Breast epithelium (tissue), 4 donors: ENCODE measurements around the gene MRPL33. TPM values are rescaled to one million over a fixed set of nuclear protein-coding genes. Genes with fewer than 3 reads are reported as not detected.

Experiments
- DNase-seq, 2 donors: peaks; one replicate each; pipeline ENCODE4 v3.0.0-alpha.2; 2019; ENCODE audit warnings: low spot score in 2 of 2
- H3K27ac ChIP-seq, 2 donors: fragments of 200-600 bp; sonication (generic) in 1 of 2; one replicate each; pipeline ENCODE4 v1.5.1; 2016 to 2019; ENCODE audit warnings: mild to moderate bottlenecking in 1 of 2
- H3K27me3 ChIP-seq, 2 donors: fragments of 200-600 bp; sonication (generic) in 1 of 2; one replicate each; pipeline versions ENCODE4 v1.5.1 to v1.6.0; 2017 to 2019; ENCODE audit warnings: control low read depth in 1 of 2, mild to moderate bottlenecking in 1 of 2
- H3K36me3 ChIP-seq: fragments of 200-600 bp; one replicate; pipeline ENCODE4 v1.5.1; 2019
- H3K4me1 ChIP-seq, 2 donors: fragments of 200-600 bp; sonication (generic); one replicate each; pipeline ENCODE4 v1.5.1; 2016 to 2019; ENCODE audit warnings: control low read depth in 1 of 2
- H3K4me3 ChIP-seq, 3 donors: fragments of 200-600 bp; sonication (generic); 1 replicate in 2 of 3; 2 replicates in 1 of 3; pipeline ENCODE4 v1.5.1; 2016 to 2019; ENCODE audit warnings: mild to moderate bottlenecking in 3 of 3, moderate library complexity in 2 of 3
- H3K9me3 ChIP-seq, 2 donors: fragments of 200-600 bp; sonication (generic) in 1 of 2; one replicate each; pipeline ENCODE4 v1.5.1; 2016 to 2019; ENCODE audit warnings: control low read depth in 1 of 2
- POLR2A ChIP-seq: fragments of 450-650 bp; IDR thresholded peaks from one replicate; pipeline ENCODE4 v1.6.1; 2016; ENCODE audit warnings: antibody characterized with exemption, mild to moderate bottlenecking, moderate library complexity
- POLR2AphosphoS5 ChIP-seq, 3 donors: sonication (generic); formaldehyde crosslinking; IDR thresholded peaks; one replicate each; pipeline ENCODE4 v1.6.1; 2017; ENCODE audit warnings: antibody characterized with exemption in 3 of 3
- intact Hi-C: fragments of 100-400 bp; cut with DNase I; formaldehyde crosslinking; loops from one replicate; pipeline ENCODE4 v1.15.1; 2023; ENCODE audit warnings: low total_unique reads
- total RNA-seq, 3 donors: library from RNA; depleted of rRNA; stranded (reverse); fragments of >200 nt; gene quantifications; one replicate each; pipeline ENCODE4 v1.1.0, GENCODE V29; 2016
- TF ChIP-seq, protein P1 (sequence below), 3 donors: fragments of 450-650 bp; IDR thresholded peaks; one replicate each; pipeline ENCODE4 v1.5.1; 2016 to 2017; ENCODE audit warnings: antibody characterized with exemption in 3 of 3, mild to moderate bottlenecking in 3 of 3, moderate library complexity in 3 of 3

Gene MRPL33
- total RNA-seq, 3 donors from 2014 or later, result 88.2 to 93.3 (median 89.7) TPM

DNA sequence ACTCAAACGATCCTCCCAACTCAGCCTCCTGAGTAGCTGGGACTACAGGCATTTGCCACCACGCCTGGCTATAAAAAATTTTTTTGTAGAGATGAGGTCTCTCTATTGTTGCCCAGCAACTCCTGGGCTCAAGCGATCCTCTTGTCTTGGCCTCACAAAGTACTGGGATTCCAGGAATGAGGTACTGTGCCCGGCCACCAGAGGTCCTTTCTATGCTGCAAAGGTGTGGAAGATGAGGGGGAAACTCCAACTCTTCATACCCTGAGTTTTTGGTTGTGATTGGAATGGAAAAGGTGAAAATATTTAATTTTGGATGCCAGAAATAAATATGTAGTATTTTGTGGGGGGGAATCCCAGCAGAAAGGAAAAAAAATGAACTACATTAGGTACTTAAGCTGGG lies 36.0 kb downstream of the MRPL33 start:
- H3K9me3 ChIP-seq, result no peaks in the 10 kb centered on the region
- H3K4me3 ChIP-seq, result no peak overlapping the region
- TF ChIP-seq POLR2A, result no peak
- TF ChIP-seq, protein P1, sequence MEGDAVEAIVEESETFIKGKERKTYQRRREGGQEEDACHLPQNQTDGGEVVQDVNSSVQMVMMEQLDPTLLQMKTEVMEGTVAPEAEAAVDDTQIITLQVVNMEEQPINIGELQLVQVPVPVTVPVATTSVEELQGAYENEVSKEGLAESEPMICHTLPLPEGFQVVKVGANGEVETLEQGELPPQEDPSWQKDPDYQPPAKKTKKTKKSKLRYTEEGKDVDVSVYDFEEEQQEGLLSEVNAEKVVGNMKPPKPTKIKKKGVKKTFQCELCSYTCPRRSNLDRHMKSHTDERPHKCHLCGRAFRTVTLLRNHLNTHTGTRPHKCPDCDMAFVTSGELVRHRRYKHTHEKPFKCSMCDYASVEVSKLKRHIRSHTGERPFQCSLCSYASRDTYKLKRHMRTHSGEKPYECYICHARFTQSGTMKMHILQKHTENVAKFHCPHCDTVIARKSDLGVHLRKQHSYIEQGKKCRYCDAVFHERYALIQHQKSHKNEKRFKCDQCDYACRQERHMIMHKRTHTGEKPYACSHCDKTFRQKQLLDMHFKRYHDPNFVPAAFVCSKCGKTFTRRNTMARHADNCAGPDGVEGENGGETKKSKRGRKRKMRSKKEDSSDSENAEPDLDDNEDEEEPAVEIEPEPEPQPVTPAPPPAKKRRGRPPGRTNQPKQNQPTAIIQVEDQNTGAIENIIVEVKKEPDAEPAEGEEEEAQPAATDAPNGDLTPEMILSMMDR (IDR thresholded peaks at IDR 0.05), result peak; percentile 25 to 61 (median 54)
- TF ChIP-seq POLR2AphosphoS5 (IDR thresholded peaks at IDR 0.05), result no peak
- intact Hi-C loops, result no loop called here
- H3K4me1 ChIP-seq, result no peaks in the 10 kb centered on the region
- no peak overlapping the region for H3K27ac ChIP-seq
- no peaks in the 10 kb centered on the region for H3K27me3 ChIP-seq
- H3K36me3 ChIP-seq, result no peaks in the 10 kb centered on the region
- no peak for DNase-seq

DNA sequence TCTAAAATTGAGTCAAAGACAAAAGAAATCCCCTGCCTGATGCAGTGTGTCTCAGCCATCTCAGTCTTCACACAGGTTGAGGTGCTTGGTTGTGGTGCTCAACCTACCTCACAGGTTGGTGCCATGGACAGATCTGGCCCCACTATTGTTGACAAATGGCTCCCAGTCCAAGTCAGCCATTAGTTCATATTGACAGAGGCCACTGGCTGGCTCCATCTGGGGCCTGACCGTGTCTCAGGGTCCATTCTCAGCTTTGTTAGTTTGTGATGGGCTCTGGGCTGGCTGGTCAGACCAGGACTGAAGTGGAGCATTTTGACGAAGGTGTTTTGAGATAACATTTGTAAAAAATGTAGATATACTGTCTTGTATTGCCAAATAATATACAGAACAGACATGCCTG lies 36.9 kb downstream of the MRPL33 start:
- TF ChIP-seq, protein P1 (IDR thresholded peaks at IDR 0.05), result no peak
- TF ChIP-seq POLR2AphosphoS5 (IDR thresholded peaks at IDR 0.05) (no peak), POLR2A (no peak)
- intact Hi-C loops, result no loop called here
- Histone ChIP-seq H3K36me3 (no peaks in the 10 kb centered on the region), H3K9me3 (no peaks in the 10 kb centered on the region), H3K4me3 (no peak overlapping the region), H3K4me1 (no peaks in the 10 kb centered on the region), H3K27me3 (no peaks in the 10 kb centered on the region), H3K27ac (no peak overlapping the region)
- no peak for DNase-seq

DNA sequence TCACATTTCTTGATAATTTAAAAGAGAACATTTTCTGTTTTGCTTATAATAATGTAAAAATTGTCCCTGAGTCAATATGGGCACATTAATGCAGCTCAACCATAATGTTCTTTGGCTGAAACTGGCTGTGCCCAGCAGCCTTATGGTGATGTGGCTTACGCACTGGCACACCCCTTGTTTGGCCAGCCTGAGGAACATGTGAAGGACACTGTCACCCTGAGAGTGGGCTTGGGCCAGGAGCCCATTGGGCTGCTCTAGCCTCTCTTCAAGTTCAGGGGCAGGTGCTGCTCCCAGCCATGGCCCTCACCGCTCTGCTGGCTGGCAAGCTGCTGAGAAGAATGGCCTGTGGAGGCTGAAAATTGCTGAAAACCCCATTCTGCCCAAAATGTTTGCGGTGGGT lies 37.5 kb downstream of the MRPL33 start:
- Histone ChIP-seq H3K36me3 (no peaks in the 10 kb centered on the region), H3K27ac (no peak overlapping the region), H3K9me3 (no peaks in the 10 kb centered on the region), H3K4me1 (no peaks in the 10 kb centered on the region), H3K4me3 (no peak overlapping the region), H3K27me3 (no peaks in the 10 kb centered on the region)
- TF ChIP-seq, protein P1 (IDR thresholded peaks at IDR 0.05), result no peak
- TF ChIP-seq POLR2A (no peak), POLR2AphosphoS5 (IDR thresholded peaks at IDR 0.05) (no peak)
- intact Hi-C loops, result no loop called here
- DNase-seq, result no peak

DNA sequence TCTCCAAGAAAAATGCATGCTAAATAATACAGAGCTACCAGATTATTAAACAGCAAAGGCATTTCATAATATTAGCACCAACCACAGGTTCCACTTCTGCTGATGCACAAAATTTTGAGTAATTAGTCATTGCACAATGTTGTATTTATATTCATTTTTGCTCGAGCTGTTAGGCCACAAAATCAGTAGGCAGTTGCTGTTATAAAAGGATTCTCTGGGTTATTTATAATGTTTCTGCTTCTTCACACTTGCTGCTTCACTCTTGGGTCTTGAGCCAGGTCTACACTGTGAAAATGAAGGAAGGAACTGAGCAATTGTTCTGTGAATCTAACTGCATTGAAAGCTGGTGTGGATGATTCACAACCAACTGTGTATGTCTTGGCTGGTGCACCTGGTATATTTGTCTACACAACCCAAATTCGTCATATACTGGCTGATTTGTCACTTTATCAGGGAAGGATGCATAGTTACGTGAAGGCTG lies 38.3 kb downstream of the MRPL33 start:
- Histone ChIP-seq H3K4me1 (no peaks in the 10 kb centered on the region), H3K4me3 (no peak overlapping the region), H3K27me3 (no peaks in the 10 kb centered on the region), H3K36me3 (no peaks in the 10 kb centered on the region), H3K9me3 (no peaks in the 10 kb centered on the region), H3K27ac (no peak overlapping the region)
- DNase-seq, result no peak
- TF ChIP-seq POLR2A, result no peak
- TF ChIP-seq POLR2AphosphoS5 (IDR thresholded peaks at IDR 0.05), result no peak
- TF ChIP-seq, protein P1 (IDR thresholded peaks at IDR 0.05), result no peak
- intact Hi-C loops, result no loop called here

DNA sequence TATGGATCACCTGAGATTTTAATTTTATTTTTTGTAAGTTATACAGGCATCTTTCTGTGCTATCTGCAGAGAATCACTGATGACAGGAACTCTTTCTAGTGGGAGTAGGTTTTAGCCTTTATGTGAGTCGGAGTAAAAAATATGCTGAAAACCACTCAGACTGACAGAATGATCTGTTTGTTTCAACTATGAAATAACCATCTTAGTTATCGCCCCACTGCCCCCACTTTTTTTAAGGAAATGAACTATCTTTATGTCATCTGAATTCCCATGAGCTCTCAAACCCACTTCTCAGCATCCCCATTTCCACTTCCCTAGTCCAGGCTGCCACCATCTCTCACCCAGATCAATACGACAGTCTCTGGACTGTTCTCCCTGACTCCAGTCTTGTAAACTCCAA lies 38.9 kb downstream of the MRPL33 start:
- Histone ChIP-seq H3K27me3 (no peaks in the 10 kb centered on the region), H3K4me3 (no peak overlapping the region), H3K36me3 (no peaks in the 10 kb centered on the region), H3K27ac (no peak overlapping the region), H3K4me1 (no peaks in the 10 kb centered on the region), H3K9me3 (no peaks in the 10 kb centered on the region)
- DNase-seq, result no peak
- intact Hi-C loops, result no loop called here
- TF ChIP-seq POLR2A (no peak), POLR2AphosphoS5 (IDR thresholded peaks at IDR 0.05) (no peak)
- TF ChIP-seq, protein P1 (IDR thresholded peaks at IDR 0.05), result no peak
